HepG2 (cell line): Measurements from ENCODE around the gene PHC1. TPM values are rescaled to one million over a fixed set of nuclear protein-coding genes. Genes with fewer than 3 reads are reported as not detected.

Source experiments
- polyA plus RNA-seq, 8 experiments: library from polyadenylated mRNA; depleted of rRNA in 3 of 8; stranded (reverse) in 7 of 8; unstranded in 1 of 8; fragments of >200 nt; fragmentation: Illumina TruSeq in 4 of 8; extraction: Trizol in 4 of 8; gene quantifications; 2 replicates each; pipeline versions ENCODE4 v1.2.1 to v1.2.3, GENCODE V29; 2011 to 2016; ENCODE audit warnings: low read depth in 4 of 8, missing spikeins in 1 of 8, mixed read lengths in 1 of 8; ENCODE audit not compliant: insufficient read depth in 1 of 8
- total RNA-seq, 5 experiments: library from RNA; depleted of rRNA; stranded (reverse); fragments of >200 nt; fragmentation: Illumina TruSeq; extraction: Trizol; gene quantifications; 2 replicates each; pipeline ENCODE4 v1.2.3, GENCODE V29; 2016; ENCODE audit warnings: low read depth in 1 of 5

PHC1 gene
- total and polyA plus RNA-seq, 2 of the 13 experiments (the other 11 are each of a cell fraction or from before 2014, with no cell fraction given): 9.4 to 35.0 TPM

Other genes with a start within 250 kb of the PHC1 start
- gene RIMKLB, start 216.5 kb upstream of the PHC1 start, total RNA-seq (2016; rRNA removed; fragmentation: Illumina TruSeq; extraction: Trizol): 0.21 and 0.33 TPM in 2 replicates
- gene RIMKLB, start 216.5 kb upstream of the PHC1 start, polyA plus RNA-seq (2011; rRNA removed): 0.35 and 0.40 TPM in 2 replicates
- gene A2ML1, start 91.9 kb upstream of the PHC1 start, total RNA-seq (2016; rRNA removed; fragmentation: Illumina TruSeq; extraction: Trizol): not detected in 2 replicates
- not detected in 2 replicates for gene A2ML1, start 91.9 kb upstream of the PHC1 start, polyA plus RNA-seq (2011; rRNA removed)
- 68.5 and 127 TPM in 2 replicates for gene M6PR, start 35.1 kb downstream of the PHC1 start, total RNA-seq (2016; rRNA removed; fragmentation: Illumina TruSeq; extraction: Trizol)
- gene M6PR, start 35.1 kb downstream of the PHC1 start, polyA plus RNA-seq (2011; rRNA removed): 90.5 and 98.2 TPM in 2 replicates
- gene KLRG1, start 75.0 kb downstream of the PHC1 start, total RNA-seq (2016; rRNA removed; fragmentation: Illumina TruSeq; extraction: Trizol): 1.2 and 1.6 TPM in 2 replicates
- 0.51 and 1.7 TPM in 2 replicates for gene KLRG1, start 75.0 kb downstream of the PHC1 start, polyA plus RNA-seq (2011; rRNA removed)
- gene A2M, start 201.4 kb downstream of the PHC1 start, total RNA-seq (2016; rRNA removed; fragmentation: Illumina TruSeq; extraction: Trizol): 1,675 and 2,807 TPM in 2 replicates
- gene A2M, start 201.4 kb downstream of the PHC1 start, polyA plus RNA-seq (2011; rRNA removed): 6,551 and 8,760 TPM in 2 replicates